GM21447 (cell line): ENCODE measurements around the gene NYNRIN.

ENCODE experiments used
- ATAC-seq: cut with Tn5 transposase; IDR thresholded peaks from one replicate; pipeline ENCODE4 v1.9.1; 2021; ENCODE audit not compliant: unreplicated experiment

Gene NYNRIN

DNA sequence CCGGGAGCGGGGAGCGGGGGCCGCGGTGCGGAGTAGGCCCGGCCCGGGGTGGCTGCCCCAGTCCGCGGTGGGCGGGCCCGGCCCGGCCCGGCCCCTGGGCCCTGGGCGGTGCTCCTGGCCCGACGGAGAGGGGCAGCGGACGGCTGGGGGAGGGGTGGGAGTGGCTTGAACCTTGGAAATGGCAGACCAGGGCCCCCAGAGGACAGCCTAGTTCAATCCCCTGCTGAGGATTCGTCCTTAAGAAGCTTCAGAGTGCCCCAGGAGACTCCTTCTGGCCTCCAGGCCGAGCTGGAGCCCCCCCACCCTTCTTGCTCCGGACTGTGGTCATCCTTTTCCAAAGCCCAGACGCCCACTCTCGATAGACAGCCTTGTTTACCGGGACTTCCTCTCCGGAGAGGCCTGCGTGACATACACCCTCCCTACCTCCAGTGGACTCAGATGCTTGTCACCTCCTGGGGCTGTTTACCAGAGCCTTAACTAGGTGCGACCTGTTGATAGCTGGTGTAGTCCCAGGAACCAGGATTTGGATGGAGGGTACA is 31.4 kb downstream of the NYNRIN start:
- ATAC-seq, result peak; percentile 51

DNA sequence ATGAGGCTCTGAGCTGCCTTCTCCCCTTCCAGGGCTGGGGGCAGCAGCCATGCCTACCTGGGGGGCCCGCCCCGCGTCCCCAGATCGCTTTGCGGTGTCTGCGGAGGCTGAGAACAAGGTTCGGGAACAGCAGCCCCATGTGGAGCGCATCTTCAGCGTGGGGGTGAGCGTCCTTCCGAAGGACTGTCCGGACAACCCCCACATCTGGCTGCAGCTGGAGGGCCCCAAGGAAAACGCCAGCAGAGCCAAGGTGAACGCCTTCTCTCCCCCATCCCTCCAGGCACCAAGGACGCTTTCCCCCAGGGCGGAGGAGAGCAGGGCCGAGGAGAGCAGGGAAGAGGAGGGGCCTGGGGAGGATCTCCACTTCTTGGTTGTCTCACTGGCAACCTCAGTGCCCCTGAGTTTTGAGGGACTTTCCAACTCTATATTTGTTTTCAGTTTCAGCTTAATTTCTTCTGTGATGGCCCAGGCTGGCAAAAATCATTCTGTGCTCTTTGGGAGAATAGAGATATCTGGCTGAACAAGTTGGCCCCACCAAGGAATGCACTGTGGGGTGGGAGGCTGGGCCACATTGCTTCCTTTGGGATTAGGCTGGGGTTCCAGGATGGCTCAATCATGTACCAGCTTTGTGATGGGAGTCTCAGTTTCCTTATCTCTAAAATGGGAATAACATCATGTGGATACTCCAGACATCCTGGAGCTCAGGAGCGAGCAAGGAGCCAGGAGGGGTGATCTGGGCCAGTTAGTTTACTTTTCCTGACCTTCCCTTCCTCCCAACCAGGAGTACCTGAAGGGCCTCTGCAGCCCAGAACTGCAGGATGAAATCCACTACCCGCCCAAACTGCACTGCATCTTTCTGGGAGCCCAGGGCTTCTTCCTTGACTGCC is 32.1 kb downstream of the NYNRIN start:
- peak; percentile 47 for ATAC-seq

DNA sequence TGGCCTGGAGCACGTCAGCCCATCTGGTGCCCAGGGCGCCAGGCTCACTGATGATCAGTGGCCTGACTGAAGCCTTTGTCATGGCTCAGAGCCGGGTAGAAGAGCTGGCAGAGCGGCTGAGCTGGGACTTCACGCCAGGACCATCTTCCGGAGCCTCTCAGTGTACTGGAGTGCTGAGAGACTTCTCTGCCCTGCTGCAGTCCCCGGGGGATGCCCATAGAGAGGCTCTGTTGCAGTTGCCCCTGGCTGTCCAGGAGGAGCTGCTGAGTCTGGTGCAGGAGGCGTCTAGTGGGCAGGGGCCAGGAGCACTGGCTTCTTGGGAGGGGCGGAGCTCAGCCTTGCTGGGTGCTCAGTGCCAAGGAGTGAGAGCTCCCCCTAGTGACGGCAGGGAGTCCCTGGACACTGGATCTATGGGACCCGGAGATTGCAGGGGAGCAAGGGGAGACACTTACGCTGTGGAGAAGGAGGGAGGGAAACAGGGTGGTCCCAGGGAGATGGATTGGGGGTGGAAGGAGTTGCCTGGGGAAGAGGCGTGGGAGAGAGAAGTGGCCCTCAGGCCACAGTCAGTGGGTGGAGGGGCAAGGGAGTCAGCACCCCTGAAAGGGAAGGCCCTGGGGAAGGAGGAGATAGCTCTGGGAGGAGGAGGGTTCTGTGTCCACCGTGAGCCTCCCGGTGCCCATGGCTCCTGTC is 32.9 kb downstream of the NYNRIN start:
- ATAC-seq, result peak; percentile 45

DNA sequence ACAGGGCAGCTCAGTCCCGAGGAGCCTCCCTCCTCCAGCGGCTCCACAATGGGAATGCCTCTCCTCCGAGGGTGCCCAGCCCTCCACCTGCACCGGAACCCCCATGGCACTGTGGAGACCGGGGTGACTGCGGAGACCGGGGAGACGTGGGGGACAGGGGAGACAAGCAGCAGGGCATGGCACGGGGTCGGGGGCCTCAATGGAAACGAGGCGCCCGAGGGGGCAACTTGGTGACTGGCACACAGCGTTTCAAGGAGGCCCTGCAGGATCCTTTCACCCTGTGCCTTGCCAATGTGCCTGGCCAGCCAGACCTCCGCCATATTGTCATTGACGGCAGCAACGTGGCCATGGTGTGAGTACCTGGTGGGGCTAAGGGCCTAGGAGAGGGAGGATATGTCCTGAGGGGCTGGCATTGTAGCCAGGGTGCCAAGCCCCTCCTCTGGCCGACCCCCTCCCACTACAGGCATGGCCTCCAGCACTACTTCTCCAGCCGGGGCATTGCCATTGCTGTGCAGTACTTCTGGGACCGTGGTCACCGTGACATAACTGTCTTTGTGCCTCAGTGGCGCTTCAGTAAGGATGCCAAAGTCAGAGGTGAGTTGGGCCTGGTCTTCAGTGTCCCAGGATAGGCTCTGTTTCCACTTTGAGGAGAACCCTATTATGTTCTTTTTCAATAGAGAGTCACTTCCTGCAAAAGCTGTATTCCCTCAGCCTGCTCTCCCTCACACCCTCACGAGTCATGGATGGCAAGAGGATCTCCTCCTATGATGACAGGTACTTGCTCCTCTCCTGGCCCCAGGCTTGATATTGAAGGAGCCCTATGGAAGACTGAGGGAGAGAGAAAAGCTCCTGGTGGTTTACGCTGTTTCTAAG is 33.7 kb downstream of the NYNRIN start:
- no peak for ATAC-seq

DNA sequence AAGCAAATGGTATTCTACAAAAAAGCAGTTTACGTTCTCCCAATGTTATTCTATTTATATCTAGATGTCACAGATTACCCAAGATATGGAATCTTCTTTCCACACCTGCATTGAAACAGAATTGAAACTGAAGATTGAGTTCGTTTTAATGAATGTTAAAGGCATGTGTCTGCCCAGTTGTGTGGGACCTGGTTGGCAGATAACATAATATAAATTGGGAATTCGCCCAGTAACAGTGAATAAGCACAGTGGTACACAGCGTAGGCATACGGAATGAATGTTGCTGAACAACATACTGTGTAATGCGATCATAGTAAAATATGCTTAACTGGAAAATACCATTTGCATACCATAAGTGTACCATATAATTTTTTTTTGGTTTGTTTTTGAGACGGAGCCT is 35.2 kb downstream of the NYNRIN start:
- ATAC-seq, result no peak

DNA sequence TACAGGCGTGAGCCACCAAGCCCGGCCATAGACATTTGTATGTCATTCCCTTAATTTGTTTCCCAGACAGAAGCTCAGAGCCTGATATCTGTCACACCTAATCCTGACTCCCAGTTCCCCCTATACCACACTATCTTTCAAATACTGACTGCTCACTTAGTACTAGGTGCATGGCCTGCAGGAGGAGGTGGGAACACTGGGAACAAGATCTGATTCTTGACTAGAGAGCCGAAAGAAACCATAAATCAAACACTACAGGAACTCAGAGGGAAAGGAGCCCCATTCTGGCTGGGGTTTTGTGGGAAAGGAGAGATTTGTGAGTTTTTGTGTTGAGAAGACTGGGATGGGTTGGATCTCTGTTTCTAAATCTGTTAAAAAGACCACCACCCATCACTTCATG is 35.9 kb downstream of the NYNRIN start:
- ATAC-seq, result no peak

DNA sequence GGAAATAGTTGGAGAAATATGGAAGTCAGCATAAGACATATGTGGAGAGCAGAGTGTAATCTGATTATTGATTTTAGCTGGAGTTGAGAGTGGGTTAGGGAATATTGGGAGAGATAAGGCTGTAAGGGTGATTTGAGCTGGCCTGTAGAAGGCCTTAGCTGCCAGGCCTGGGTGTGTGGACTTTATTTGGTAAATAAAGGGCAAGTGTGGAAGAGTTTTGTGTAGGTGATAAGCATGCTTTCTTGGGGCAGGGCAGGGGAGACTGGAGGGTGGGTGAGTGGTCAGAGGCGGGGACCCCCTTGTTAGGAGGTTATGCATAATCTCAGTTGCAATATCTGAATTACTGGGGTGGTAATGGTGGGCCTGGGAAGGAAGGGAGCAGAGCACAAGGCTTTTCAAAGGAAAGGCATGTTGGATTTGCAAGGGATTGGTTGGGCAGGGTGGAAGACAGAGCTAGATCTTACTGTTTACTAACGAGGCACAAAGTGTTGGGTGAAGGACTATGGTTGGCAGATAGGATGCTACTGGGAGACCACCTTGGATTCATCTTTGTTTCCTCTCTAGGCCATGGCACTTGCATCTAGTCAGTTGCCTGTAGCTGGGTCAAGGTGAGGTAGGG is 36.5 kb downstream of the NYNRIN start:
- ATAC-seq, result no peak

DNA sequence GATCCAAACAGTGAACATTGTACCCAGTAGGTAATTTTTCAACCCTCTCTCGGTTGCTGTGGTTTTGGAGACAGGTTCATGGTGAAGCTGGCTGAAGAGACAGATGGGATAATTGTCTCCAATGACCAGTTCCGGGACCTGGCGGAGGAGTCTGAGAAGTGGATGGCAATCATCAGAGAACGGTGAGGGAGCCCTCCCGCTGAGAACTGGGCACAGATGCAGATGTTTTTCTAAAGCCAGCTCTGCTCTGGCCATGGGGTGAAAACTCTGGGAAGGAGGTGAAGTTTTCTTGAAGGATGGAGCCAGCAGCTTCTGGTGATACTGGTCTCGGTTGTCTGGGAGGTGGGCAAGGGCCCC is 37.2 kb downstream of the NYNRIN start:
- no peak for ATAC-seq

DNA sequence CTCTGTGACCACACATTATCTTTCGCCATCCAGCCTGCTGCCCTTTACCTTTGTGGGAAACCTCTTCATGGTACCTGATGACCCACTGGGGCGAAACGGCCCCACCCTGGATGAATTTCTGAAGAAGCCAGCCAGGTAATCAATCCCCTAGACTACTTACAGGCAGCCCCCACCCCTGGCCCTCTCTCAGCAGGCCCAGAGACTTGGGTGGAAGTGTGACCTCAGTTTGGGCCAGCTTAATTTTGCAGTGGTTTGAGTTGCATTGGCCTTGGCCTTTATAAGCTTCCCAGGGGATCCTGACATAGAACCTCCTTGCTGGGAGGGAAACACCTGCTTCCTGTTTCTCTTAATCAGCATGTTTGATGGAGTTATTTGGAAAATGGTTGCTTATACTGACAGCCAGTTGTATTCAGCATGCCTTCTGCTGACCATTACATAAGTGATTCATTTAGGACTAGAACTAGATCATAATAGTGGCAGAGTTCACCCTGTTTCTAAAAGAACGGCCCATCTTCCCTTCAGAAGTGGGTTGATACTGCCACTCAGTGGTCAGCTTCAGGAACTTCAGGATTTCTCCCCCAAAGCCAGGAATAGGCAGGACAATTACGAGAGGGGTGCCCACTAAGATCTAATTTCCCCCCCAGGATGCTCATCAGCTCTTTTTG is 37.7 kb downstream of the NYNRIN start:
- no peak for ATAC-seq

DNA sequence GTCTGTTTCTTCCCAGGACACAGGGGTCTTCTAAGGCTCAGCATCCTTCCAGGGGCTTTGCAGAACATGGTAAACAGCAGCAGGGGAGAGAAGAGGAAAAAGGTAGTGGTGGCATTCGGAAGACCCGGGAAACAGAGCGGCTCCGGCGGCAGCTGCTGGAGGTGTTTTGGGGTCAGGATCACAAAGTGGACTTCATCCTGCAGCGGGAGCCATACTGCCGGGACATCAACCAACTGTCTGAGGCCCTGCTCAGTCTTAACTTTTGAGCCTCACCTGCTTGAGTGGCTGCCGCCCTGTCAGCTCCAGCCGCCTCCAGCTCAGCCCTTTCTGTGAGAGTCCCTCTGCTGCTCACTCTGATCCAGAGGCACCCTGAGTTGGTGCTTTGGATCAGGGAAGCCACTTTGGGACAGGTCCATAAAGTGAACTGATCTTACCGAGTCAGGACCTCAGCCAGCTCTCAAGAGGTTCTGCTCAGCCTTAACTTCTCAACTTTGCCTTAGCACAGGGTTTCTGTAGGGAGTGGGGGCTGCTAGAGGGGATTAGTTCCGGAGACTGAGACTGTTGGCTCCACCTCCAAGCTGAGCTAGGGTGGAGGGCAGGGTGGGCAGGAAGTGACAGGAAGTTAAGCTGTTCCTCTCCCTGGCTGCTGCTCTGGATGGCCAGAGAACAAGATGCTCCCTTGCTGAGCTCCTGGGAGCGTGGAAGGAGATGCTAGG is 38.4 kb downstream of the NYNRIN start:
- no peak for ATAC-seq

DNA sequence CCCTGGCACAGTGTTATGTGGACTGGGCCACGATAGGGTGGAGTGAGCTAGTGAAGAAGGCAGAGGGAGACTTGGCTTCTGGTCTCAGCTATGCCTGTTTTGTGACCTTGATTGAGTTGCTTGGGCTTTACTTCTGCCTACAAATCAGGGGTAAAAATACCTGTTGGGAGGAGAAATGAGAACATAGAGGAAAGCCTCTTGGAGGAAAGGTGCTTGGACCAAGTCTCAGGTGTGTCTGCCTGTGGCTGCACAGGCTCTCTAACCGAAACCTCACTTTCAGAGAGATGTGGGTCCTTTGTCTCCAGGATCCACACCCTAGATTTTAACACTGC is 38.9 kb downstream of the NYNRIN start:
- no peak for ATAC-seq

DNA sequence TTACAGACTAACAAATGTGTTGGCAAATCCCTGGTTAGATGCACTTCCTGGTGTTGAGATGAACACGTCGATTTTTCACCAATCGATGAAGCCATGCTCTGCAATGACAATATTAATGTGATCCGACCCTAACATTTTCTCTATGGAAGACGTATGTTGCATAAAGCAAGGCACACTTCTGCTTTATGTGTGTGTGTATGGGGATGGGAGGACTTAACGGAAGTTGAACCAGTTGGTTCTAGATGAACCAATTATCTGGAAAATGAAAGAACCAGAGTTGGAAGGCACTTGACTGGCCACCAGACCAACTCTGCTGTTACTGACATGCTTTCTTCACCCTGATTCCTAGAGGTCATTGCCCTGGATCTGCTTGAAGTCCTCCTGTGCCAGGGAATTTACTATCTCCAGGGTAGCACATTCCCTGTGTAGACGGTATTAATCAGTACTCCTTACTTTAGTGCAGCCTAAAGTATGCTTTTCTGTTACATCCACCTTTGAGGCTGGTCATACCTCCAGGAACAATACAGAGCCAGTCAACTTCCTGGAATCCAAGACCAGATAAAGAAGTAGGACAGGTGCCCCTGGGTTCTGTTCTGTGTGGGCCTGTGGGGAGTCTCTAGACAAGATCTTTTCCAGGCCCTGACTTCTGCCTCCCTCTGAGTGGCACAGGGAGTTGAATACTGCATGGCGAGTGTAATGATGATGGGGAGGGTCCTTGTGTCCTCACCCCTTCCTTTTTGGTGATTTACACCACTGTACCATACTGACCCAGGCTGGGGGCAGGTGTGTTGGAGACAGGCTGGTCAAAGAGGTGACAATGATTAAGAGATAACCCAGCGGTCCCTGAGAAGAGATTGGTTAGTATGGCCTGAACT is 39.7 kb downstream of the NYNRIN start:
- ATAC-seq, result no peak

DNA sequence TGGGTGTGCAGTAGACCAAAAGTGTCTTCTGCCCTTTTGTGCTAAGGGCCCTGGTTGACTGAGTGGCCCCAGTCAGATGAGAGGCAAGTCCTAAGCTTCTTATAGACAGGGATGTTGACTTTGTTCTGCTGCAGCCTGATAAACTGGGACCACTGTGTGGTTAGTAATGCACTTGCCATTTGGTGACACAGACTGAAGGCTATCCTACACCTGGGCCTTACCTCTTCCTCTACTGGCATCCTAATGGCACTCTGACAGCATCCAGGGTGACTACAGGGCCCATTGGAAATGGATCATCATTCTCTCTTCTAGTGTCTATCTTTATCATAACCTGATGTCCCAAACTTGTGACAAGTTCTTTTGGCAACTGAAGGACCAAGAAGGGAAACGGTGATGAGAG is 40.5 kb downstream of the NYNRIN start:
- ATAC-seq, result no peak

DNA sequence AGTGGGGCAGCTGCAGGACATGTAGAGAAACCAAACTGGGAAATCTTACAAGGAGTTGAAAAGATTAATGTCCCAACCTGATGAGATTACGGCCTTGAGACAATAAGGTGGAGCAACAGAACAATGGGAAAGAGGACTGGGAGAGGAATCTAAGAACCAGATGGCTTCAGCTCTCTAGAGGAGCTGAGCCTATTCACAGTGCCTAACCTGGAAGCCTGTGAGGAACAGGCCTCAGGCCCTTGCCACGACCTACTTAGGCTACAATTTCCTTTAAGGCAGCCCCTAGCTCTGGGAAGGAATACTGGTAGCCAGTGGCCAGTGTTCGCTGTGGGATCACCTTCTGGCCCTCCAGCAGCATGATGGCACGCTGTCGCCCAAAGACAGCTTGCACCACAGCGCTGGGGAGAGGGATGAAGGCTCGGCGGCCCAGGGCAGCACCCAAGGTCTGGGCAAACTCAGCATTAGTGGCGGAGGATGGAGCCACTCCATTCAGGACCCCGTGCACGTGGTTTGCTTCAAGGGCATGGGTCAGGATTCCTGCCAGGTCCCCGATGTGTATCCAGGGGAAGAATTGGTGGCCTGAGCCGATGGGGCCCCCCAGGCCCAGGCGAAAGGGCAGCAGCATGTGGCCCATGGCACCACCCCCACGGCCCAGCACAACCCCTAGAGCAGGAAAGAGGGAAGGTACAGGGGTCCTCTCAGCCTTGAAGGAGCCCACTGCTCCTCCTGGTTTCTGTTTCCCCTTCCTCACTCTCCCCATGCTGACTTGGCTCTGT is 41.2 kb downstream of the NYNRIN start:
- ATAC-seq, result no peak

DNA sequence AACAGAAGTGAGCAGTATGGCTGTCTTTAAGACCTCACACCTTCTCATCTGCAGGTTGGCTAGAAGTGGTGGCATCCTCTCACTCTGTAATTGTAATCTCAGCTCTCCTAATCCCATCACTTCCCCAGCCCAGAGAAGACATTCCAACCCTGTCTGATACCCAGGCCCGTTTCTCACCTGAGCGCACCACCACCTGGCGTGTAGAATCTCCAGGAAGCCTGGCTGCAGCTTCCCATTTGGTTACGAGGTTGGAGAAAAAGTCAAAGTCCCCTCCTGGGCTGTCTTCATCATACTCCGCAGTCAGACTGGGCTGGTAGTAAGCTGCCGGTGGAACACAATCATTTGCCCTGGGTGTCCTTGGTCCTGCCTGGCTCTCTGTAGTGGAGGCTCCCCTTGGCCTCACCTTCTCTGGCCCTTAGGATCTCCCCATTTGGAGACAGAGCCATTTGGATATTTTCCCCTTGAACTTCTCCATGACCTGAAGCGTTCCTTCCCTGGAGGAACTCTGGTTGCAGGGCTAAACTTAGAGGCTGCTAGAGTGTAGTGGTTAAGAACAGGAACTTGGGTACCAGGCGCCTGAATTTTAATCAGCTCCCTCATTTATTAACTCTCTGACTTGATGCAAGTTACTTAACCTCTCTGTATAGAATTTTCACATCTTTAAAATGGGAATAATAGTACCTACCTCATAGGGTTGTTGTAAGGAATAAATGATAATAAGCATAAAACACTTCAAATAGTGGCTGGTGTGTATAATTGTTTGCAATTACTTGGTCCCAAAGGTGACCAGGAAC is 42.0 kb downstream of the NYNRIN start:
- ATAC-seq, result no peak

DNA sequence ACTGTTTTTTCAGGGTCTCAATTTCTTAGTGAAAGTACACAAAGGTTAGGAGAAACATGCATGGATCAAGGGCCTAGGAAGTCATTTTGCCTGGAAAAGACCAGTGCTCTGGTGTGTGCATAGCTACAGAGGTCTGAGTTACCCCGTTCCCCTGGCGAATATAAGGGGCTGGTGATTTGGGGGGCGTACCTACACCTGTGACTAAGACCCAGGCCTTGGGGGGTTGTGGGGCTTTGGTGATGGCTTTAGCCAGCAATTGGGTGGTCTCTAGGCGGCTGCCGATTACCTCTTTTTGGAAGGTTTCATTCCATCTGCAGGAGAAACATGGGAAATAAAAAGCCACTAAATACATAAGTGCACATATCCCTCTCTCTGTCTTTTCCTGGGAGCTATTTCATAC is 42.7 kb downstream of the NYNRIN start:
- ATAC-seq, result no peak

DNA sequence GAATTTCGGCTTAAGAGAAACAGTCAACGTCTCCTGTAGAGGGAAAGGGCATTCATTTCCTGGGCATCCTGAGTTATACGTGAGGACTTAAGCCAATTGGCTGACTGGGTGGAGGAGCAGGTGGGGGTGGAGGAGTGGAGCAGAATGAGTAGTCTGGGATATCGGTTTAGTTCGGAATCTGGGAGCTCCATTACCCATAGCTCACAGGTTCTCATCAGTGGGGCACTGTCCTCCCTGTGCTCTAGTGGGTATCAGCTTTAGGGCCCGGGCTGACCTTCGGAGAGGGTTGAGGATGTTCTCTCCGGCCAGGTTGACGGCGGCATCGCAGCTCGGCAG is 43.1 kb downstream of the NYNRIN start:
- no peak for ATAC-seq
